GM23248 (cell line): Measurements from ENCODE around the gene MKLN1.

Experiments used
- EZH2 ChIP-seq: fragments of 200-600 bp; sonication (generic); IDR thresholded peaks from 2 replicates; pipeline ENCODE4 v1.6.1; 2018; ENCODE audit warnings: antibody characterized with exemption, mild to moderate bottlenecking; ENCODE audit not compliant: insufficient read depth, poor library complexity, severe bottlenecking
- EZH2phosphoT487 ChIP-seq: fragments of 200-600 bp; sonication (generic); IDR thresholded peaks from 2 replicates; pipeline ENCODE4 v1.6.1; 2018; ENCODE audit warnings: antibody characterized with exemption, moderate library complexity, mild to moderate bottlenecking, low read depth; ENCODE audit not compliant: insufficient read depth

- TF ChIP-seq EZH2phosphoT487 (no peak), EZH2 (no peak)
Observed at GRCh38 chr7:131364767-131365344, 37.2 kb downstream of the MKLN1 start.
